ENCODE results near the gene CDH11.

The CDH11 gene

GRCh38 chr16:65117811-65118448 lies 3.9 kb downstream of the CDH11 start:
- peak; percentile 89 for DNase-seq (ENCODE audit: low read depth)

DNA sequence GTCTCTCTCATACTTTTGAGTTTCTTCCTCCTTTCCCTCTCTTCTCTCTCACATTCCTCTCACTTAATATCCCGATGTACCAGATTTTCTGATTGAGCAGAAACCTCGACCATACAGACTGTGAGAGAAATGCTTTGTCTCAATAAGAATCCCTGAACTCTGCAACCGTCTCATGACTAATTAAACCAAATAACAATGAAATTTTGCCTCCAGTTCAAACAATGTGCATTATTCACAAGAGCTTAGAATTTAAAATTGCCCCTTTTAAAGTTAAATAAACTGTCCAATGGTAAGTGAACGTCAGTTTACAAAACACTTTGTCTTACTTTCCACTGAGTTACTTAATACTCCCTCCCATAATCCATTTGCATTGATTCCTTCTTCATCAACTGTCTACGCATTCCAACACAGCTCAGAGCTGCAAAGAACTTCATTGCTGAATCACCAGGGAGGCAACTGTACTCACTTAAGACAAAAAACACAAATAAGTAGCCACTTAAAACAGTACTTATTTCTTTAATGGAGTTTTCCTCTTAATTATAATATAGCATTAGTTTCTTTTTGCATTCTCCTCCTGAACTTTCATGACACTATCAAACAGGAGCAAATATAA lies 4.9 kb downstream of the CDH11 start:
- peak; percentile 83 for DNase-seq (ENCODE audit: low read depth)

DNA sequence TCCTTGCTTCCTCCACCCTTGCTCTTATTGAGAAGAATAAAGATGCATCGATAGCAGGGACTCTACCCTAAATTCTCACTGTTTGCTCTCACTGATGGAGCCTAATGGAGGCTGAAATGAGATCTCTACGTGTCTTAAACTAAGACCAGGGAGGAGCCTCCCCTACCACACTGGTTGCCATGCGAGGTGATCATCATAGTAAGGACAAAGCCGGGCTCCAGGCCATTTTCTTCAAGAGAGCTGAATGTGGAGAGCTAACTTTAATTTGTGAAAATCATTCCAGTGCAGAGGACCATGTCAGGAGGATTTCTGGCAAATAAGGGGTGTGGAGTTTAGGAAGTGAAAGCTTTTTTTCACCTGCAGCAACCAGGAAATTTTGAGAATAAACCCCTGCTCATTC lies 5.6 kb downstream of the CDH11 start:
- no peak for DNase-seq (ENCODE audit: low read depth)

DNA sequence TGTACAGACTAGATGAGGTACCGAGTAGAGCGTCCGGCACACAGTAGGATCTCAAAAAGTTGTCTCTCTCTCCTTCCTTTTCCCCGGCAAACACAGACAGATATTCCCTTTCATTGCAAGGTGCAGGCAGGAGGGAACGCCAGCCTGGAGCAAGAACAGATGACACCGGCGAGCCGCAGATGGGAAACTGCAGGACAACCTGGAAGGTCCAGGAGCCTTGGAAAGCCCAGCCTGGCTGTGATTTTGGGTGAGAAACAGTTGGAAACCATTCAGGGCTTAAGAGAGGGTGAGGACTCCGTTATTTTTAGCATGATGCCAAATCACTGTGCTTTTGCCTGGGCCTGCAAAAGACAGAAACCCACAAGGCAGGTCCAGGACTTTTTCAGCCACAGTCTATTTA lies 7.3 kb downstream of the CDH11 start:
- DNase-seq (ENCODE audit: low read depth): no peak

DNA sequence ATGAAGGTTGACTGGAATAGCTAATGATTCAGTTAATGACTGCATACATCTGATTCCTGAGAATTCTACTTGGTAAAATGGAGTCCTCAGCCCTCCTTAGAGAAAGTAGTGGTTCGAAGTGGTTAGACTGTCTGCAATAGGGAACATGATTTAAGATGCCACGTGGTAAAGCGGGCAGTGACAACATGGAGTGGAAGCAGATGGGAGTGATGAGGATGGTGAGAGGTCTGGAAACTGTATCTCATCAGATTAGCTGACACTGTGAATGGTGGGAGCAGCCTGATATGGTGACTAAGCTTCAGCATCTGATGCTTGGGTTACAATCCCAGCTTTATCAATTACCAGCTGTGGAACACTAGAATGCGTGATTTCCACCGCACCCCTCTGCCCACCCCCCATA lies 8.4 kb downstream of the CDH11 start:
- DNase-seq (ENCODE audit: low read depth): no peak

DNA sequence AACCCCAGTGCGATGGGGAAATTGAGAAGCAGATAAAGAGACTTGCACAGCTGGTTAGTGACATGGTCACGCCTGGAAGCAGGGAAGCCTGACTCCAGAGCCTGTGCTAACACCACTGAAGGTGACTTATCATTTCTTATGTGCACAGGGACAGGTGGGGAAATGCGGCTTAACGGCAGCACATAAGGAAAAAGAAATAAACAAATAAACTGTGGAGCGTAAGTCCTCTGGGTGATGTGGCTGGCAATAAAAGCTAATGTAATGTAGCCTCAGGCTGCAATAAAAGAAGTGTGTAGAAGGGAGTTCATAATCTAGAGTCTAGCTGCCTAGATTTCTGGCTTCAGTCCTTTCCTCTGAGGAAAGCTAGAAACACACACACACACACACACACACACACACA lies 10.6 kb downstream of the CDH11 start:
- no peak for DNase-seq (ENCODE audit: low read depth)

DNA sequence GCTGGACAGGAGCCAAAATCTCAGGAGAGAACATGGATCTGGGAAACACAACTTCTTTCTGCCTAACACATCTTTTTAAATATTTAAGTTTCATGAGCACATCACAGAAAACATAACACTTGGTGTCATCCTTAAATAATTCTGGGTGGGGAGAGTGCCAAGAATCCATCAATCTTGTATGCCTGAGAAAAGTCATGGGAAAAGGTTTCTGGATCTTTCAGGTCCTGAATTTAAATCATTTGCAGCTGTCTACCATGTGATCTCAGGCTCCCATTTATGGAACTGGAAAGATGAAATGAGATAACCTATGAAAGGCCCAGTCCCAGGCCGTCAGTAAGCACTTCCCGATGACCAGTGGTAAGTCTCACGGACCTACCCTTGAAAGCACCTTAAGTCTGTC lies 15.1 kb downstream of the CDH11 start:
- DNase-seq (ENCODE audit: low read depth): peak; percentile 55

DNA sequence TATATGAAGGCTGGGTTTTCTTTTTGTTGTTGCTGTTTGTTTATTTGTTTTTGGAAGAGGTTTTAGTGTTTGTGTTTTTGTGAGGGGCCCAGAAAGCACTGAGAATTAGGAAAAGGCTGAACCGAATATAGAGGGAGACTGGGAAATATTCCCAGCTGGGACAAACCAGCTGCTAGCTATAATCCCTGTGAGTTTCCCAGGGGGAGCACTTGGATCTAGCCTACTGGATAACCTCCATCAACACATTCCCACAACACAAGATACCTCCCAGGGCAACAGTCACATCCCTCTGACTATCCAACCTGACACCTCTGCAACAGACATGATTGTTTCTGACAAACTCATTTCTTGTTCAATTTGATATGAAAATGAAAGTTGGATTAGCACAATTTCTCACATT lies 16.7 kb downstream of the CDH11 start:
- no peak for DNase-seq (ENCODE audit: low read depth)

DNA sequence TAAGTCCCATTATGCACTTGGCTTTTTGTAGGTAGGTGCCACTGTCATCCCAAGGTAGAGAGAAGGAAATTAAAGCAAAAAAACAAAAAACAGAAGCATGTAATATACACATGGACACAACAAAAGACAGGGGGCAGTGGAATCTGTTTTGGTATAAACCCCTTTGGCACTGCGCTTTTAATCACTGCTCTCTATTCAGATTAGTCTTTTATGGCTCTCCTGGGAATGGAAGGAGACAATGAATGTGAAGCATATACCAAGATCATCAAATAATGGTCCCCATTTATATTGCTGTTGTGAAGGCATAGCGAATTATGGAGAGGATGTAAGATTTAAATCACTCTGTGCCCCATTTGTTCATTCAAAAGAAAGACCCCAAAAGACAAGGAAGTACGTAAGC lies 17.4 kb downstream of the CDH11 start:
- no peak for DNase-seq (ENCODE audit: low read depth)

GRCh38 chr16:65102326-65102725 lies 19.5 kb downstream of the CDH11 start:
- no peak for DNase-seq (ENCODE audit: low read depth)

GRCh38 chr16:65101009-65101408 lies 20.9 kb downstream of the CDH11 start:
- DNase-seq (ENCODE audit: low read depth): no peak

- DNase-seq (ENCODE audit: low read depth): no peak
These were observed 22.3 kb downstream of the CDH11 start for GRCh38 chr16:65099607-65100006.

DNA sequence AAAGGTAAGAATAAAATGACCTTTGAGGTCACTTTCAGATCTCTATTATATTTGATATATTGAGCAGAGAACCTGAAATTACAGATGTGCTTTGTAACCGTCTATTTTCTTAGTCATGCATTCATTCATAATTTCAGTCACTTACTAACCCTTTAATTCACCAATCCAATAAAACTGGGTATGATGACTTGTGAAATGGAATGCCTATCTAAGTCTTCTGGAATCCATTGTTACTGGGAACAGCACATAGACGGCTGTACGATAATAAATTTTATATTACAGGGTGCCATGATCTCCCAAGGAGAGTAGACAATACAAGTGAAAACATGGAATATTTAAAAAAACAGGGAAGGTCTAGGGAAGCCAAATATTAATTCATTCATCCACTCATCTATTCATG lies 22.9 kb downstream of the CDH11 start:
- no peak for DNase-seq (ENCODE audit: low read depth)

DNA sequence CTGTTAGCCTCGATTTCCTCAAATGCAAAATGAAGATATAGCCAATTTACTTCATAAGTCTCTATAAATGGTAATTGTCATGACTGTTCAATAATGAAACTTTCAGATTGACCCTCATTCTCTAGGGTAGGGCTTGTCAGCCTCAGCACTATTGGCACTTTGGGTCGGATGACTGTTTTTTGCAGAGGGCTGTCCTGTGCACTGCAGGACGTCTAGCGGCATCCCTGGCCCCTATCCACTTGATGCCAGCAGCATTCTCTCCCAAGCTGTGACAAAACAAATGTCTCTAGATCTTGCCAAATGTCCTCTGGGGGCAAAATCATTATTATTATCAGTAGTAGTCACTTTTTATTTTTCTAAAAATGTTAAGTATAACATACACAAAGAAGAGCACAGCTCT lies 24.6 kb downstream of the CDH11 start:
- no peak for DNase-seq (ENCODE audit: low read depth)

- DNase-seq (ENCODE audit: low read depth): no peak
These were observed 26.0 kb downstream of the CDH11 start for GRCh38 chr16:65095906-65096305.

GRCh38 chr16:65095090-65095728 lies 26.7 kb downstream of the CDH11 start:
- DNase-seq (ENCODE audit: low read depth): no peak

DNA sequence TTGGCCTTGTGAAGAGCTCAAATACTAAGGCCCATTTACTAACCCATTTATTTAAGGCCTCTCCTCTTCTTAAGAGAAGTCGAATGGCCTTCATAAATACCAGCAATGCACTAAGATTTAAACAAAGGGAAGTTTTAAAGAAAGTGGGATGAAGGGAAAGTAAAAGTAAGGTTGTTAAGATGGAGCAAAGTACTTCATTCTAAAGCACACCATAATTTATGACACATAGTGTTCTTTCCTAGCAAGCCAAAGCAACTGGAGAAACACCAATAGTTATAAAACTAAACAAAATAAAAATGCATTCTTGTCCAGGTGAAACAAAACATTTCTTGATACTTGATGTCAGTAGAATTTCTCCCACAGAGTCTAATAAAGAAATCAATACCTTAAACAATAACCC lies 27.9 kb downstream of the CDH11 start:
- DNase-seq (ENCODE audit: low read depth): no peak

GRCh38 chr16:65083164-65083857 lies 38.6 kb downstream of the CDH11 start:
- DNase-seq (ENCODE audit: low read depth): peak; percentile 50

DNA sequence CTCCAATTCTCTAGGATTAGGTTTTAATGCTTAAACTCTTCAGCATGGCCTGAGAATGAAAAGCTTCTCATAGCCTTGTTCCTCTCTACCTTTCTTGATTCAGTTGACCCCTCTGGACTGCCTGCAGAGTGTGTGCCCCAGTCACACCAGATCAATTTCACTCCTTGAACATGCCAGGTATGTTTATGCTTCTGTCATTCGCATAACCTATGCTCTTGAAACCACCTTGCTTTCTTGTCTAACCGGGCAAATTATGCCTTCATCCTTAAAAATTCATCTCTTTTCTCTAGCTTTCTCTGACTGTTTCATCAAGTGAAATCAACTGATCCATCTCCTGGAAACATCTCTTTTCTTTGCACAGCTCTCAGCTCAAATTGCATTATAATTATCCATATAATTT lies 42.3 kb downstream of the CDH11 start:
- no peak for DNase-seq (ENCODE audit: low read depth)

GRCh38 chr16:65077181-65077580 lies 44.7 kb downstream of the CDH11 start:
- no peak for DNase-seq (ENCODE audit: low read depth)

GRCh38 chr16:65075877-65076276 lies 46.0 kb downstream of the CDH11 start:
- DNase-seq (ENCODE audit: low read depth): no peak

GRCh38 chr16:65071433-65072311 lies 50.2 kb downstream of the CDH11 start:
- peak; percentile 47 for DNase-seq (ENCODE audit: low read depth)
